Loucy (cell line): Measurements from ENCODE around the gene DENR.

Experiments
- H2AFZ ChIP-seq: fragments of 200-600 bp; sonication (generic); 2 replicates; pipeline ENCODE4 v1.6.0; 2016; ENCODE audit warnings: antibody characterized with exemption, mild to moderate bottlenecking, low read length, moderate library complexity
- H3F3A ChIP-seq: fragments of 200-600 bp; 2 replicates; pipeline ENCODE4 v1.6.0; 2016; ENCODE audit warnings: antibody characterized with exemption, low read depth, mild to moderate bottlenecking
- H3K27me3 ChIP-seq: fragments of 200-600 bp; sonication (generic); 2 replicates; pipeline ENCODE4 v1.6.1; 2014; ENCODE audit warnings: low read length, mild to moderate bottlenecking; ENCODE audit not compliant: insufficient read depth, poor library complexity, severe bottlenecking
- H3K36me3 ChIP-seq: fragments of 200-600 bp; sonication (generic); 2 replicates; pipeline ENCODE4 v1.6.1; 2016; ENCODE audit warnings: low read length; ENCODE audit not compliant: insufficient read depth
- H3K4me1 ChIP-seq: fragments of 200-600 bp; sonication (generic); 2 replicates; pipeline ENCODE4 v1.5.1; 2014; ENCODE audit warnings: low read length, mild to moderate bottlenecking; ENCODE audit not compliant: insufficient read depth, poor library complexity, severe bottlenecking
- H3K4me2 ChIP-seq: fragments of 200-600 bp; sonication (generic); 2 replicates; pipeline ENCODE4 v1.6.0; 2014; ENCODE audit warnings: antibody characterized with exemption, low read length, low read depth, mild to moderate bottlenecking; ENCODE audit not compliant: poor library complexity, severe bottlenecking
- H3K4me3 ChIP-seq: fragments of 200-600 bp; sonication (generic); 2 replicates; pipeline ENCODE4 v1.5.1; 2014; ENCODE audit warnings: low read length, mild to moderate bottlenecking, mixed read lengths; ENCODE audit not compliant: poor library complexity, severe bottlenecking
- H3K79me2 ChIP-seq: fragments of 200-600 bp; sonication (generic); 2 replicates; pipeline ENCODE4 v1.6.1; 2014; ENCODE audit warnings: low read length; ENCODE audit not compliant: insufficient read depth
- H3K9ac ChIP-seq: fragments of 200-600 bp; sonication (generic); 2 replicates; pipeline ENCODE4 v1.6.0; 2014; ENCODE audit warnings: mild to moderate bottlenecking, low read depth, low read length, moderate library complexity; ENCODE audit not compliant: poor library complexity, severe bottlenecking
- H3K9me2 ChIP-seq: fragments of 200-600 bp; sonication (generic); replicated peaks from 2 replicates; pipeline ENCODE4 v1.6.1; 2016; ENCODE audit warnings: low read depth, low read length, mixed read lengths
- H3K9me3 ChIP-seq: fragments of 200-600 bp; sonication (generic); 2 replicates; pipeline ENCODE4 v1.6.1; 2014; ENCODE audit warnings: mild to moderate bottlenecking, antibody characterized with exemption, low read length, low read depth; ENCODE audit not compliant: insufficient read depth
- H4K20me1 ChIP-seq: fragments of 200-600 bp; sonication (generic); 2 replicates; pipeline ENCODE4 v1.6.0; 2014; ENCODE audit warnings: antibody characterized with exemption, low read length, mild to moderate bottlenecking; ENCODE audit not compliant: insufficient read depth, poor library complexity, severe bottlenecking
- EZH2phosphoT487 ChIP-seq: fragments of 200-600 bp; IDR thresholded peaks from 2 replicates; pipeline ENCODE4 v1.6.1; 2018; ENCODE audit warnings: antibody characterized with exemption, mild to moderate bottlenecking, moderate library complexity, borderline replicate concordance
- TF ChIP-seq, protein P1 (sequence below): fragments of 200-600 bp; sonication (generic); conservative IDR thresholded peaks from 2 replicates; pipeline ENCODE4 v1.5.1; 2014; ENCODE audit warnings: mild to moderate bottlenecking, antibody characterized with exemption, low read length

The DENR gene

DNA sequence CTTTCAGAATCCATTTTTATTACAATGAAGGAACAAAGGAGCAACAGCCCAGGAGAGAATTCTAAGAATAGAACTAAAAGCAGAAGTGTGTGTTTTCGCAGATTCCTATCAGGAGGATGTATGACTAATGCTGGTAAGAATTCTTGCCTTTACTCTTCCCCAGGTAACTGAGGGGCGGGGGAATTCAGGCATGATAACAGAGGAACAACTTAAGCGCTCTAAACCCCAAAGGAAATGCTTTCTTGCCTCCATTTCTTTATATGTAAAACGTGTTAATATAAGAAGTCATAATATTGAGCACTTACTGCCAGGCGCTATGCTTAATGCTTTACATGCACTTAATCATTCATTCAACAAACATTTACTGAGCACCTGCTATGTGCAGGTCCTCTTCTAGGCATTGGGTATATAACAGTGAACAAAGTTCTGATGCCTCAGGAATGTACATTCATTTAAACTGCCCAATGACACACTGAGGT lies 26.5 kb upstream of the DENR start:
- H3K4me1 ChIP-seq = peaks cover 10% of the 10 kb centered on the region
- H3K9ac ChIP-seq = no peak overlapping the region

DNA sequence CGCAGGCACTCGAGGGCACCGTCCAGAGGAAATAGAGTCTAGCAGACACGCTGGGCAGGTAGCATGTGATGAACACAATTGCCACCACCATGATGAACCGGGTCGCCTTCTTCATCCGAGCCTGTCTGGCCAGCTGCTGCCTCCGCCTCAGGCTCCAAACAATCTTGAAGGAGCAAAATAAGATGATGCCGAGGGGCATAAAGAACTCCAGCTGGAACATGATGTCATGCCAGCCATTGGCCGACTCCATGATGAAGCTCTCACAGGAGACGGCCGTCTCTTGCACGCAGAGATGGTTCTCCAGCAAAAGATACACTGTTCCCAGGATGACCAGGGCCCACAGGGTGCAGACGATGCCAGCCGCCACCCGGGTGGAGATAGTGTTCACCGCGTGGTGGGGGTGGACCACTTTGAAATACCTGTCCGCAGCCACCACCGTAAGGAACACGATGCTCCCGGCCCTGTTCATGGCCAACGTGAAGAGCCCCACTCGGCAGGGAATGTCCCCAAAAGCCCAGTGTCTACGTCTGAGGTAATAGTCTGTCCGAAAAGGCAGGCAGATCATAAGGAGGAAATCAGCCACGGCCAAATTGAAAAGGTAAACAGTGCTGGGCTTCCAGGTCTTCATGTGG lies 22.9 kb upstream of the DENR start:
- TF ChIP-seq EZH2phosphoT487 = no peak
- TF ChIP-seq, protein P1, sequence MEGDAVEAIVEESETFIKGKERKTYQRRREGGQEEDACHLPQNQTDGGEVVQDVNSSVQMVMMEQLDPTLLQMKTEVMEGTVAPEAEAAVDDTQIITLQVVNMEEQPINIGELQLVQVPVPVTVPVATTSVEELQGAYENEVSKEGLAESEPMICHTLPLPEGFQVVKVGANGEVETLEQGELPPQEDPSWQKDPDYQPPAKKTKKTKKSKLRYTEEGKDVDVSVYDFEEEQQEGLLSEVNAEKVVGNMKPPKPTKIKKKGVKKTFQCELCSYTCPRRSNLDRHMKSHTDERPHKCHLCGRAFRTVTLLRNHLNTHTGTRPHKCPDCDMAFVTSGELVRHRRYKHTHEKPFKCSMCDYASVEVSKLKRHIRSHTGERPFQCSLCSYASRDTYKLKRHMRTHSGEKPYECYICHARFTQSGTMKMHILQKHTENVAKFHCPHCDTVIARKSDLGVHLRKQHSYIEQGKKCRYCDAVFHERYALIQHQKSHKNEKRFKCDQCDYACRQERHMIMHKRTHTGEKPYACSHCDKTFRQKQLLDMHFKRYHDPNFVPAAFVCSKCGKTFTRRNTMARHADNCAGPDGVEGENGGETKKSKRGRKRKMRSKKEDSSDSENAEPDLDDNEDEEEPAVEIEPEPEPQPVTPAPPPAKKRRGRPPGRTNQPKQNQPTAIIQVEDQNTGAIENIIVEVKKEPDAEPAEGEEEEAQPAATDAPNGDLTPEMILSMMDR = no peak
- Histone ChIP-seq H3K4me2 (no peak overlapping the region), H3K4me3 (no peak overlapping the region), H3K27me3 (no peaks in the 10 kb centered on the region), H3K9me2 (no peaks in the 10 kb centered on the region), H3K9ac (no peak overlapping the region), H3F3A (no peaks in the 10 kb centered on the region), H3K79me2 (no peaks in the 10 kb centered on the region), H3K4me1 (peaks cover 5% of the 10 kb centered on the region), H3K36me3 (no peaks in the 10 kb centered on the region), H2AFZ (no peak overlapping the region), H3K9me3 (no peaks in the 10 kb centered on the region), H4K20me1 (no peaks in the 10 kb centered on the region)

More for the DNA sequence above, 26.5 kb upstream of the DENR start:
- Histone ChIP-seq H3K27me3 (no peaks in the 10 kb centered on the region), H3K4me2 (no peak overlapping the region), H3K4me3 (no peak overlapping the region), H4K20me1 (no peaks in the 10 kb centered on the region), H3K36me3 (no peaks in the 10 kb centered on the region), H3F3A (no peaks in the 10 kb centered on the region), H3K79me2 (no peaks in the 10 kb centered on the region), H3K9me3 (no peaks in the 10 kb centered on the region), H3K9me2 (no peaks in the 10 kb centered on the region), H2AFZ (no peak overlapping the region)
- TF ChIP-seq EZH2phosphoT487 = no peak
- TF ChIP-seq, protein P1 = no peak

DNA sequence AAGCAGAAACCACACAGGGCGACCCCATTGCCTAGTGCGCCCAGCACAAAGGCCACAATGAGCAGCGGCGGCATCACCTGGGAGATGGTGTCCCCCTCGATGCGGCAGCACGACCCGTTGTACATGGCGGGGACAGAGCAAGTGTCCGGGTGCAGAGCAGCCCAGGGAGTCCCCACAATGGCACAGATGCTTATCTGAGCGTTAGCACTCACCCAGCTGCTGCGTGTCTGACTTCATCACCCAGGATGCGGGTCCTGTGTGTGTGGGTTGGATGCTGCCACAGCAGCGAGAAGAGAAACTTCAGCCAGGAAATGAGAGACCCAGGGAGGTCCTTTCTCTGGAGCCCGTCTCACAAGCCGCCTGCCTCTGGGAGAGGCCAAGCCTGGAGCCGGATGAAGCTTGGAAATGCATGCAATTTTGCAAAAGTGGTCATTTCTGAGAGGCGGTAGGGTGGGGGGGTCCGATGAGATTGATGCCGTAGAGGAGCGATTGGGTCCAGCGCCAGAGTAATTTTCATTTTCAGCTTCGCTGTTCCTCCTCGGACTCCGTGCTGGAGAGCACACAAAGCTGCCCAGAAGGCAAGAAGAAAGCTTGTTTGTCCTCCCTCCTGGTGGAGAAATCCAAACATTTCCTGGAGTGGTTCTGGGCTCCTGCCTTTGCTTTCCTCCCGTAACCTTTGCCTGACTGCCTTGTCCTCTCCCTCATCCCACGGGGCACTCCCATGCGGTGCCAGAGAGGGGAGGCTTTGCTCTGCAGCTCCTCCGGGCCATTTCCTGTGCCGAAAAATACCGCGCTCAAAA lies 22.2 kb upstream of the DENR start, which contains the start of gene HCAR1:
Gene HCAR1, minus strand, starts transcription at position 630 of the 800 bp plus-strand sequence. Its CDS starts 505 bp downstream, at position 125.
- Histone ChIP-seq H3K4me1 (peaks cover 5% of the 10 kb centered on the region), H3F3A (no peaks in the 10 kb centered on the region), H3K4me3 (no peak within 1 kb of the TSS), H3K4me2 (no peak within 1 kb of the TSS), H3K9me2 (no peaks in the 10 kb centered on the region), H3K27me3 (no peaks in the 10 kb centered on the region), H4K20me1 (no peaks in the 10 kb centered on the region), H3K9me3 (no peaks in the 10 kb centered on the region), H2AFZ (no peak within 1 kb of the TSS), H3K36me3 (no peaks in the 10 kb centered on the region), H3K9ac (no peak within 1 kb of the TSS), H3K79me2 (no peaks in the 10 kb centered on the region)
- TF ChIP-seq, protein P1 = no peak
- no peak for TF ChIP-seq EZH2phosphoT487
